Stimulated activated naive CD8-positive, alpha-beta T cell treated with anti-CD3 and anti-CD28 coated beads, Interleukin-15, Interleukin-2, amounts not matched to agents 100 U/mL and 50 U/mL, for 24 hours (primary cell): ENCODE measurements around the gene MBD6.
"Not testable (repeated sequence)": the region's sequence is repeated elsewhere in the genome, so short reads cannot be mapped to it uniquely, and the experiment has no call there.

Source experiments
- ATAC-seq: fragments of 150-1000 bp; cut with Tn5 transposase; one replicate; pipeline ENCODE4 v1.10.0; 2021
- DNase-seq: peaks from one replicate; pipeline ENCODE4 v3.0.0; 2021

MBD6 gene

DNA sequence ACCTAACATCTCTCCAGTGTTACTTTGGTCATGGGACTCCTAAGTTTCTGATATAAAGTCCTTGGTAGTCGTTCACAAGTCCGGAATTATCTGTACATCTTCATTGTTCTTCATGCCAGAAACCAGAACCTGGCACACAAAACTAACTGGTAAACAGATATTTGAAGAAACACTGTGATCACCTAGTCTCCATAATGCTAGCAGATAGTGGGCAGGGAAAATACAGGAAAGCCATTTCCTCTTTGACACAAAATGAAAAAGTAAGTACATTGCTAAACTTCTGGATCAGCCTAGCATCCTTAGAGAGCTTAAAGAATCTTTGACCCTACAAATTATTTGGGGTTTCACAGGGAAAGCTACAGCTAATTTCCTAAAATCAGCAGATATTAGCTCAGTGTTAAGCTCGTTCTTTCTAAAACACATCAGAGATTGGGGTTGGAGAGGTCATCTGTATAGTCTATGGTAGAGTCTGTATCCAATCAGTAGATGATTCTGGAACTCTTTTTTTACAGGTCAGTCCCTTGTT, 7.2 kb upstream of the MBD6 start:
- DNase-seq (no peak), ATAC-seq (no peak)

DNA sequence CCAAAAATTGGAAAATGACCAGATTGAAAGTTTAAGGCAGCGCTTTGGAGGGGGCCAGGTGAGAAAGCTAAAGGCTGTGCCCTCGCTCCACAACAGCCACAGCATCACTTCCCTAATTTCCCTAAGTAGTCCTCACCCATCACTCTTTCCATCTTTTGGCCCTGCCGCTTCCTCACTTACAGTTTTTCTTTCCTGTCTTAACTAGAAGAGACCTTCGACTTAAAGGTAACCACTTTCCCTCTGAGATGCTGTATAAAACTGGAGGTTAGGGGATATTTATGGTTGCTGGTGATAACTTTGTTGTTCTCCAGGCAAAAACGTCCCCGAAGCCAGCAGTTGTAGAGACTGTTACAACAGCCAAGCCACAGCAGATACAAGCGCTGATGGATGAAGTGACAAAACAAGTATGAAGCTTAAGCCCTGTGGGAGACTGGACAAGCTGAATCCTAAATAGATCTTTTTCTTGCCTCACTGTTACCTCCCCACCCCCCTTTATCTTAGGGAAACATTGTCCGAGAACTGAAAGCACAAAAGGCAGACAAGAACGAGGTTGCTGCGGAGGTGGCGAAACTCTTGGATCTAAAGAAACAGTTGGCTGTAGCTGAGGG, 6.6 kb upstream of the MBD6 start:
- no peak for DNase-seq

DNA sequence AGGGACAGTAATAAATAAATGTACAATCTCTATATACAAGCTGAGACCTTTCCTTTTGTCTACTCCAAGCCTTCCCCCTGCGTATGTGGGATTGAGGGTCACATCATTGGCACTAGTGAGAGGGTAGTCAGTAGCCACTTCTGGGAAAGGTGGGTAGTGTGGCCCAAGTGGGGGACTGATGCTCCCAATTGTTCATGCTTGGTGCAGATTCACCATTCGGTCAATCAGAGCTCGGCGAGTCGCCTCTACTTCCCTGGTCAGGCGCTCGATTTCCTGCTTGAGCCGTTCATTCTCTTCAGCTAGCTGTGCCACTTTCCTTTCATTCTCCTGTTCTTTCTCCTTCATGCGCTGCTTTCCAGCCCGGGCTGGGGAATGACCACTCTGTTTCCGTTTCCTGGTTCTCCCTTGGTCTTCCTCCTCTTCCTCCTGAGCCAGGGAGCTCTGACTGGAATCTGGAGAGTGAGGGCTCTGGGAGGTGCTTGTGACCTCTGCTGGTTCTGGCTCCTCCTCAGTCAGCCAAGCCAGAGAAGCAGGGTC, 5.9 kb upstream of the MBD6 start:
- no peak for DNase-seq
- no peak for ATAC-seq

More for the DNA sequence above, 6.6 kb upstream of the MBD6 start:
- no peak for ATAC-seq

DNA sequence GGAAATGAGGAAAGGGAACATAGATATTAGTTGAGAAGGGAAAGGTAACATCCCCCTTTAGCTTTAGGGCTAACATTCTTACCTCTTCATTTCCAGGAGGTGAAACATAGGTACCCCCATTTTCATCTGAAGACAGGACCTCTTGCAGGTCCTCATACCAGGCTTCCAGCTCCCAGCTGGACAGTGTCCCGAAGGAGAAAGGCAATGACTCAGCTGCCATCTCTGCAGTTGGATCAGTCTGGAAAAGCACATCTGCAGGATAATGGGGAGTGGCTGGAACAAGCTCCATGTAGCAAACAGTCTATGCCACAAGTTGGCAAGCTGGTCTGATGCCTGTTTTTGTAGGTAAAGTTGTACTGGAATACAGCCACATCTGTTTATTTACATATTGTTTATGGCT, 5.4 kb upstream of the MBD6 start:
- no peak for ATAC-seq
- no peak for DNase-seq

DNA sequence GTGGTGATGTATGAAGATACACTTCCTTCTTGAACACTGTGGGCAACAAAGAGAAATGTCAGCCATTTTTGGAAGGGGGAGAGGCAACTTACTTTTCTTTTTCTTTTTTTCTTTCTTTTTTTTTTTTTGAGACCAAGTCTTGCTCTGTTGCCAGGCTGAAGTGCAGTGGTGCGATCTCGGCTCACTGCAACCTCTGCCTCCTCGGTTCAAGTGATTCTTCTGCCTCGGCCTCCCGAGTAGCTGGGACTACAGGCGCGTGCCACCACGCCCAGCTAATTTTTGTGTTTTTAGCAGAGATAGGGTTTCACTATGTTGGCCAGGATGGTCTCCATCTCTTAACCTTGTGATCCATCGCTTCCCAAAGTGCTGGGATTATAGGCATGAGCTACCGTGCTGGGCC, 4.9 kb upstream of the MBD6 start:
- DNase-seq, ATAC-seq: not testable (repeated sequence)

DNA sequence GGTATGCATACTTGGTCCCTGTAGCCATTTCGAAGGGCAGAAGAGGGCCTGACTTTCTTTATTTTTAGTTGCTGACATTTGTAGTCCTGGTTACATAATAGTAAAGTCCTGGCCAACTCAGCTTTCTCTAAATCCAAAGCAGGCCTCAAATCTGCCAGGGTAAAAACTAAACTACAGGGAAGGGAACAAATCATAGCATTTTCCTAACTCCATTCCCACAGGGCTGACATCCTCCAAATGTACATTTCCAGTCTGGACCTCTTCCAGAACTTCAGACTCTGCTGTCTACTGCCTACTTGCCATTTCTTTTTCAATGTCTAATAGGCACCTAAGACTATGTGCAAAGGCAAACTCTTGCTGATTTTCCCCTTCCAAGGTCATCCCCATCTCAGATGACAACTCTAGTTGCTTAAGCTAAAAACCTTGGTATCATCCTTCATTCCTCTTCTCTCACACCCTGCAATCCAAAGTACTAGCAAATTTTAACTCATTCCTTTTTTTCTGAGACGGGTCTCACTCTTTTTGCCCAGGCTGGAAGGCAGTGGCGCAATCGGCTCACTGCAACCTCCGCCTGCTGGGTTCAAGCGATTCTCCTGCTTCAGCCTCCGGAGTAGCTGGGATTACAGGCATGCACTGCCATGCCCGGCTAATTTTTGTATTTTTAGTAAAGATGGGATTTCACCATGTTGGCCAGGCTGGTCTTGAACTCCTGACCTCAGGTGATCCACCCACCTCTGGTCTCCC, 4.3 kb upstream of the MBD6 start:
- ATAC-seq, result no peak

DNA sequence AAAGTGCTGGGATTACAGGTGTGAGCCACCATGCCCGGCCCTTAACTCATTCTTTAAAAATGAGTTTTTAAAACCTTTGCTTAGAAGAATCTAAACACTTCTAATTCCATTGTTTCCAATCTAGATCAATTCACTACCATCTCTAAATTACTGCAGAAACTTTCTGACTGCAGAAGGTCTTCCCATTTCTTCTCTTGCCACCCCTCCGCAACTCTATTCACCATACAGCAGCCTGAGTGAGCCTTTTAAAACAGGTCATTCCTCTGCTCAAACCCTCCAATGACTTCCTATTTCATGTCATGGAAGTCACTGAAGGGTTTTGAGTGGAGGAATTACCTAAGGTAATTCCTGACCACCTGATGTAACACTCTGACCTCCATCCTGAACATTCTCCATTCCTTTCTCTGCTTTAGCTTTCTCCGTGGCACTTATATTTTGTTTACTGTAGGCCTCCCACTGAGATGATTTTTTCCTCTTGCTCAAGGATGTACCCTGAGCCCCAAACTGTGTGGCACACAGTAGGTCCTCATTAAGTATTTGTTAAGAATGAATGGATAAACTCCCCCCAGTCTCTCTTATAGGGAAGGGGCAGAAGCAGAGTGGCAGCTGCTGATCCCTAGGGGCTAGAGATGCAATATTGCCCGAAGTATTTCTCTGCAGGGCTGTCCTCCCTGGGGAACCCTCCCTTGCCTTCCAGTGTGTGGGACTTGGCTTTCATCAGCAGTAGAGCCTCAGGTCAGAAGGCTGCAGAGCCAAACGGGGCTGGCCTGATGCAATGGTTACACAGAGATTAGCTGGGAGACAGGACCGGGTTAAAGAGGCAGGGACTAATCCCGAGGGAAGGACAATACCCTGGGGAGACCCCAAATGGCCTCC, 3.5 kb upstream of the MBD6 start:
- ATAC-seq (no peak), DNase-seq (peak; percentile 37)

More for the DNA sequence above, 4.3 kb upstream of the MBD6 start:
- no peak for DNase-seq

DNA sequence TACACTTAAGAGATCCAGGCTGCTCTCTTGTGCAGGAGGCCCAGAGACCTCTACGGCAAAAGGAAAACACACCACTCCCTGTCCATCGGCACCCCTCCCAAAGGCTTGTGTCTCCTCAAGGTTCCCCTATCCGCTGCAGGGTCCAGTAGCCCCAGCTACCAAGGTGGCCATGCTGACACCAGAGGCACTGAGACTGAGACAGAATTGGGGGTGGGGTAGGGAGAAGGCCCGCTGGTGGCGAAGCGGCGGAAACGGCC, 2.9 kb upstream of the MBD6 start:
- DNase-seq, result peak; percentile 35
- ATAC-seq, result no peak

DNA sequence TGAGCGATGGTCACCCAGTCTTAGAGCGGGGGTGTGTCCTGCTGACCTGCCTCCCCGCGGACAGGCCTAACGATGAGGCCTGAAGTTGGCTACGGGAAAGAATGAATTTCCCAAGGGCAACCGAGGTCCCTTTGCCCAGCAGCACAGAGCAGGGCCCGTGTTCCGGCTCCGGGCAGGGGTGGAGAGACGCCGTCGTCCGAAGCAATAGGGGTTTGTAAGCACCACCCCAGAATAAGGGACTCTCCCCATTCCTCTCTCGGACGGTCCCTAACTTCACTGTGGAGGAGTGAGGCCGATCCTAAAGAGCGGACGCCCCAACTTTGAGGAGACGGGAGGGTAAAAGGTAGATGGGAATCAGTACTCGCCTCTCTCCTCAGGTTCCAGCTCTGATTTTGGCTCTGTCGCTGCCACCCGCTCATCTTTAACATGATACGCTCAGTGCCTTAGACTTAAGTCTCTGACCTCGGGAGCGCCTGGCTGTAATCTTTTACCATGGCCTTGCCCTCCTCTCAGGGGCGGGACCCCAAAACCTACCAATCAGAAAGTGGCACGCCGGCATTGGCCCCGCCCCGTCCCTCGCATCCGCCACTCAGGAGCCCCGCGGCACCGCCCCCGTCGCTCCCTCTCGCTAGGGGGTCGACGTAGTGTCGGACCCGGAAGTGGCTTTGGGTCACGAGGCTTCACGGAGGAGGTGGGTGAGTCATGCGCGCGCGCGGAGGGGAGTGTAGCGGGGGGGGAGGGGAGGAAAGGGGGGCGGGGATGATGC, 2.4 kb upstream of the MBD6 start, which contains the start of gene DDIT3:
TSS of gene DDIT3 (minus strand) at position 462 of the 766 bp plus-strand sequence. CDS start 3,108 bp downstream, outside the sequence.
- ATAC-seq (peak; percentile 81), DNase-seq (peak; percentile 100)

DNA sequence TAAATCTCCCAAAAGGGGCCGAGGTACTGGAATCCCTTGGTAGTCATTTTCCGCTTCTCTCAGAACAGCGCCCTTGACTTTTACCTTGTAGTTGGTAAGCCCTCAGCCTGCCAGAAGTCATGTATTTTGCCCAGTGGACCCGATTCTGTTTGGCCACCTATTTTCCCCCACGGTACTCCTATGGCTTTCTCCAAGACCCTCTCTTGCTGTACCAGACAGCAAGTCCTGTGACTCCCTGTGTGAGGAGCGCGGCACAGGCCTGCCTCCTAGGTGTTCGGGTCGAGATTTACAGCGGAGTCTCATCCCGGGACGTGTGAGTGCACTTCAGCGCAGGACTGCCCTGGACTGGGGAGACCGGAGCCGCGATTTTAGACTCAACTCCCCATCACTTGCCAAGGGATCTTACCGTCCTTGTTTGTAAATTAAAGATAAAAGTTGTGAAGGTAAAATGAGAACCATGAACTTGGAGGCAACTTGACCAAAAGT, 1.1 kb upstream of the MBD6 start:
- ATAC-seq (no peak), DNase-seq (peak; percentile 48)

DNA sequence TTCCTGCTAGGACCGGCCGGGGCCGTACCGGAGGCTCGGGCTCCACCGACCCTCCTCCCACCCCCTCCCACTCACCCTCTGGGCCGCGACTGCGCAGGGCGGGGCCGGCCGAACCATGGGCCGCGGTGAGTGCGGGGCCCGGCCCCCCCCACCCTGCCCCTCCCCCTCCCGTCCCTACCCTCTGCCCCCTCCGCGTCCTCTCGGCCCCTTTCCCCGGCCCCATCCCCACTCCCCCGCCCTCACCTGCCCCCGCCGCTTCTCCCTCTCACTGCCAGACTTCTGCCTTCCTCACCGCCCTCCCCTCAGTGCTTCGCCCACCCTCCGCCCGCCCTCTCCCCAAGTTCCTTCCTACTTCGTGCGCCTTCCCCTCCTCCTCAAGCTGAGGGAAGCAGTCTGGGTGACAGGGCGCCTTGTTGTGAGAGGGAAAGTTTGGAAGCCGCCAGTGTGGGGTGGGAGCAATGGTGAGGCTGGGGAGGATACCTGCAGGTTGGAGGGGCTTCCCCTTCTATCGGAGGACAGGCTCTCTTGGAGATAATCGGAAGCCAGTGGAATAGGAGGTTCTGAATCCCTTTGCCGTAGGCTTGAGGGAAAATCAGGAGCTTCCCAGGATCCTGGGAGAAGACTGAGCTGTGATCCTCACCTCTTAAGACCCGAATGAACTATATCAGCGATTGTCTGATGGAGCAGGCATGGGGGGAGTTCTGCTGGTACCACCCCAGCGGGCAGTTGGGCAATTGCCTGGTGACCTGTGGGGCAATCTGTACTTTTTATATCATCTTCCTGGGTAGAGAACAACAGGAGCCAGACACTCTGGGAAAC, 472 bp downstream of the MBD6 start:
- DNase-seq (peak; percentile 57), ATAC-seq (no peak)

DNA sequence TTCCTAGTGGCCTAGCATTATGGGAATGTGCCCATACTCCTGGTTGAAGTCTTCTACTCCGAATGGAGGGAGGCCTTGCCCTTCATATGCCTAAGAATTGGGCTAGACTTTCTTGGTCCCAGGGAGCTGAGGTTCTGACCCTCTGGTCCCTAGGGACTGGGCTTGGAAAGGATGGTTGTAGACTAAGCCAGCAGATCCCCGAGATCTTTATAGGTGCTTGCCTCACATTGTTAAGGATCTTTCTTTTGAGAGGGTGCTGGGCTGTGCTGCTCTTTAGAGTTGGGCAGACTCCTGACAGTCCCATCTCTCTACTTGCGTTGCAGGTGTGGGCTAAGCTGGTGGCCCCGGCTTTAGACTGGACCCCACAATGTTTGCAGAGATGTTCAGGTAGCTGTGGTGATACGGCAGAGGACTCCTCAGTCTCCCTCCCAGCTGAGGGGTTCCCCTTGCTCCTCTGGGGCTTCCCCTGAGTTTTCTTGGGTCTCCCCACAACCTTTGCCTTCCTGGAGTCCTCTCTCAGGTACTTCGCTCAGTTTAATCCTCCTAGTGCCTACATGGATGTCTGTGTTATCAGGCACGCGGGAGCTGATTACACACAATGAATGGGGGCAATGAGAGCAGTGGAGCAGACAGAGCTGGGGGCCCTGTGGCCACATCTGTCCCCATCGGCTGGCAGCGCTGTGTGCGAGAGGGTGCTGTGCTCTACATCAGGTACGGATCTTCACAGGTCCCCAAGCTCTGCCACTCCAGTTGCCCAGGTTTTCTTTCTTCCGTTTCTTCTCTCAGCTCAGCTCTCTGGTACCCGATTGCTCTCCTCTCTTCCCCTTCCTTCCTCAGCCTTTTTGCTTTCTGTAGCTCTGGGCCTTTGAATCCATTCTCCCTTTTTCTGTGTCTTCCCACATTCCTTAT, 1.3 kb downstream of the MBD6 start:
- DNase-seq (peak; percentile 31), ATAC-seq (no peak)

DNA sequence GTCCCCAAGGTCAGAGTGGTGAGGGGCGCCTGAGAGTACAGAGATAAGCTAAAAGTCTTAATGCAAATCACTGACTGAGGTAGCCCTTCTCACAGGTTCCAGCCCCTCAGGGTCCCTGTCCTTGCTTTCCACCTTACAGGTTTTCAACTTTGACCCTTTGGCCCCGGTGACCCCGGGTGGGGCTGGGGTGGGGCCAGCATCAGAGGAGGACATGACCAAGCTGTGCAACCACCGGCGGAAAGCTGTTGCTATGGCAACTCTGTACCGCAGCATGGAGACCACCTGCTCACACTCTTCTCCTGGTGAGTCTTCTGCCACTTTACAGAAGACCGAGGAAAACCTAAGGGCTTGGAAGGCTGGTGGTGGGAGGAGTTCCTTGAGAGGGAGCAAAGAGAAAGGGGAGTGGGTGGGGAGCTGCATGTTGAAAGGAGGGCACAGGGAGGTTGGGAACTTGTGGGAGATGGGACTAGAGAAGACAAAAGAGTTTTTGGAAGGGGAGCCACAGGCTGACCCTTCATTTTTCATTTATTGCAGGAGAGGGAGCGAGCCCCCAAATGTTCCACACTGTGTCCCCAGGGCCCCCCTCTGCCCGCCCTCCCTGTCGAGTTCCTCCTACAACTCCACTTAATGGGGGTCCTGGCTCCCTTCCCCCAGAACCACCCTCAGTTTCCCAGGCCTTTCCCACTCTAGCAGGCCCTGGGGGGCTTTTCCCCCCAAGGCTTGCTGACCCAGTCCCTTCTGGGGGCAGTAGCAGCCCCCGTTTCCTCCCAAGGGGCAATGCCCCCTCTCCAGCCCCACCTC, 2.4 kb downstream of the MBD6 start:
- ATAC-seq (no peak), DNase-seq (no peak)

DNA sequence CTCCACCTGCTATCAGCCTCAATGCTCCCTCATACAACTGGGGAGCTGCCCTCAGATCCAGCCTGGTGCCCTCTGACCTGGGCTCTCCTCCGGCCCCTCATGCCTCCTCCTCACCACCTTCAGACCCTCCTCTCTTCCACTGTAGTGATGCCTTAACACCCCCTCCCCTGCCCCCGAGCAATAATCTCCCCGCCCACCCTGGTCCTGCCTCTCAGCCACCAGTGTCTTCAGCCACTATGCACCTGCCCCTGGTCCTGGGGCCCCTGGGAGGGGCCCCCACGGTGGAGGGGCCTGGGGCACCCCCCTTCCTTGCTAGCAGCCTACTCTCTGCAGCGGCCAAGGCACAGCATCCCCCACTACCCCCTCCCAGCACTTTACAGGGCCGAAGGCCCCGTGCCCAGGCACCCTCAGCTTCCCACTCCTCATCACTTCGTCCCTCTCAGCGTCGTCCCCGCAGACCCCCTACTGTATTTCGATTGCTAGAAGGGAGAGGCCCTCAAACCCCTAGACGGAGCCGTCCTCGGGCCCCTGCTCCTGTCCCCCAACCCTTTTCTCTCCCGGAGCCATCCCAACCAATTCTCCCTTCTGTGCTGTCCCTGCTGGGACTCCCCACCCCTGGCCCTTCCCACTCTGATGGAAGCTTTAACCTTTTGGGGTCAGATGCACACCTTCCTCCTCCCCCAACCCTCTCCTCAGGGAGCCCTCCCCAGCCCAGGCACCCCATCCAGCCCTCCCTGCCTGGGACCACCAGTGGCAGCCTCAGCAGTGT, 3.2 kb downstream of the MBD6 start:
- no peak for ATAC-seq
- no peak for DNase-seq

DNA sequence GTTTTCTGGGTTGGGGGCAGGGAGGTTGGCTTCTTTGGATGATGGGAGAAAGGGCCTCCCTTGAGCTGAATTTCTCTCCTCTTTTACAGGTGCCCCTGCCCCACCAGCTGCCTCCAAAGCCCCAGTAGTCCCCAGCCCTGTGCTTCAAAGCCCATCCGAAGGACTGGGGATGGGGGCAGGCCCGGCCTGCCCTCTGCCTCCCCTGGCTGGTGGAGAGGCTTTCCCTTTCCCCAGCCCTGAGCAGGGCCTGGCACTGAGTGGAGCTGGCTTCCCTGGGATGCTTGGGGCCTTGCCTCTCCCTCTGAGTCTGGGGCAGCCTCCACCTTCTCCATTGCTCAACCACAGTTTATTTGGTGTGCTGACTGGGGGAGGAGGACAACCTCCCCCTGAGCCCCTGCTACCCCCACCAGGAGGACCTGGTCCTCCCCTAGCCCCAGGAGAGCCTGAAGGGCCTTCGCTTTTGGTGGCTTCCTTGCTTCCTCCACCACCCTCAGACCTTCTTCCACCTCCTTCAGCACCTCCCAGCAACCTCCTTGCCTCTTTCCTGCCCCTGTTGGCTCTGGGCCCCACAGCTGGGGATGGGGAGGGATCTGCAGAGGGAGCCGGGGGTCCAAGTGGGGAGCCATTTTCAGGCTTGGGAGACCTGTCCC, 4.0 kb downstream of the MBD6 start:
- DNase-seq (no peak), ATAC-seq (no peak)

DNA sequence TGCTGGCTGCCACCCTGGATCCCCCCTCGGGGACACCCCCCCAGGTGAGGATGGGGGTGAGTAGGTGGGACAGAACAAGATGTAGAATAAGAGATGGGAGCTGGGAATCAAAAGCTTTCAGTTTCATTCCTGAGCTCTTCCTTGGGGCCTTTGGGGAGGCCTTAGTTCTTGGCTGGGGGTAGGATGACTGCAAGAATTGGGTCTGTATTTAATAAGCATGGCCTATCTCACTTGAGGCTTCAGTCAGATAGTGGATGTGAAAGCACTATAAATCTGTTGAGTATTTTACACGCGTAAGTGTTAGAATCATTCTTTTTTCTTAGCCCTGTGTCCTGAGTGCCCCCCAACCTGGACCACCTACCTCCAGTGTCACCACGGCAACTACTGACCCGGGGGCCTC, 4.6 kb downstream of the MBD6 start:
- no peak for ATAC-seq

DNA sequence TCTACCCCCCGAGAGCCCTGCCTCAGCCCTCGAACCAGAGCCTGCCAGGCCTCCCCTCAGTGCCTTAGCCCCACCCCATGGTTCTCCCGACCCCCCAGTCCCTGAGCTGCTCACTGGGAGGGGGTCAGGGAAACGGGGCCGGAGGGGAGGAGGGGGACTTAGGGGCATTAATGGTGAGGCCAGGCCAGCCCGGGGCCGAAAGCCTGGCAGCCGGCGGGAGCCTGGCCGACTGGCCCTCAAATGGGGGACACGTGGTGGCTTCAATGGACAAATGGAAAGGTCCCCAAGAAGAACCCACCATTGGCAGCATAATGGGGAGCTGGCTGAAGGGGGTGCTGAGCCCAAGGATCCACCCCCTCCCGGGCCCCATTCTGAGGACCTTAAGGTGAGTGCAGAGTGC, 5.6 kb downstream of the MBD6 start:
- no peak for ATAC-seq
- DNase-seq, result no peak

More for the DNA sequence above, 4.6 kb downstream of the MBD6 start:
- no peak for DNase-seq
